Ishikawa (cell line): Measurements from ENCODE around the gene GGTLC1.

ENCODE experiments used
- CEBPB ChIP-seq: IDR thresholded peaks from 2 replicates; pipeline ENCODE4 v1.6.1; 2012
- CREB1 ChIP-seq: IDR thresholded peaks from 2 replicates; pipeline ENCODE4 v1.6.1; 2012; ENCODE audit warnings: low read depth
- EGR1 ChIP-seq: IDR thresholded peaks from 2 replicates; pipeline ENCODE4 v1.6.1; 2012
- EP300 ChIP-seq: IDR thresholded peaks from 2 replicates; pipeline ENCODE4 v1.6.1; 2012; ENCODE audit warnings: borderline replicate concordance
- FOXM1 ChIP-seq: IDR thresholded peaks from 2 replicates; pipeline ENCODE4 v1.6.1; 2012; ENCODE audit warnings: low read depth, borderline replicate concordance
- NFIC ChIP-seq: IDR thresholded peaks from 2 replicates; pipeline ENCODE4 v1.6.1; 2012
- RAD21 ChIP-seq: IDR thresholded peaks from 2 replicates; pipeline ENCODE4 v1.6.1; 2012; ENCODE audit warnings: low read depth
- TAF1 ChIP-seq: IDR thresholded peaks from 2 replicates; pipeline ENCODE4 v1.6.1; 2012; ENCODE audit warnings: low read depth, mild to moderate bottlenecking
- TCF12 ChIP-seq: IDR thresholded peaks from 2 replicates; pipeline ENCODE4 v1.6.1; 2012; ENCODE audit warnings: low read depth
- TEAD4 ChIP-seq: IDR thresholded peaks from 2 replicates; pipeline ENCODE4 v1.6.1; 2012
- YY1 ChIP-seq: IDR thresholded peaks from 2 replicates; pipeline ENCODE4 v1.6.1; 2012; ENCODE audit warnings: low read depth
- ZBTB7A ChIP-seq: IDR thresholded peaks from 2 replicates; pipeline ENCODE4 v1.6.1; 2012; ENCODE audit warnings: low read depth
- TF ChIP-seq, protein P1 (sequence below): IDR thresholded peaks from 2 replicates; pipeline ENCODE4 v1.6.1; 2012; ENCODE audit warnings: low read depth, mild to moderate bottlenecking
- TF ChIP-seq, protein P2 (sequence below): IDR thresholded peaks from 2 replicates; pipeline ENCODE4 v1.6.1; 2012
- TF ChIP-seq, protein P3 (sequence below): IDR thresholded peaks from 2 replicates; pipeline ENCODE4 v1.6.1; 2012

Gene GGTLC1

DNA sequence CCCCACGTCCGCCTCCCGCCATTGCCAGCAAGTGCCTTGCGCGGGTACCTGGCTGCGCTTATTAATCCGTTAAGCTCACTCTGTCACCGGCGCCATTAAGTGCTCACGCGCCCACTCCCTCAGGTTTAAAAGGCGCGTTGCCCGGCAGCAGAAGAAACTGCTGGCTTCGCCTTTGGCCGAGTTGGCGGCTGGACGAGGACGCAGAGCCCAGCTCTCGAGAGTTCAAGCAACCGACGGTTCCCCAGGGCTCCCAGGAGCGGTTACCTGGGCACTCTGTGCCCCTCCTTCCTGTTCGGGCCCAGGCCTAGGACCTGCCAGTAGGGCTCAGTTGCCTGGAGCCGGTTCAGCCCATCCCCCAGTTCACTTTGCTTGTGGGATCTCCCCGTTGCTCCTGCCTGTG is at the start of gene GGTLC1:
Gene GGTLC1, minus strand, starts transcription at position 219 of the 400 bp plus-strand sequence. CDS start 2,168 bp downstream, outside the sequence.
- TF ChIP-seq TAF1, result no peak

DNA sequence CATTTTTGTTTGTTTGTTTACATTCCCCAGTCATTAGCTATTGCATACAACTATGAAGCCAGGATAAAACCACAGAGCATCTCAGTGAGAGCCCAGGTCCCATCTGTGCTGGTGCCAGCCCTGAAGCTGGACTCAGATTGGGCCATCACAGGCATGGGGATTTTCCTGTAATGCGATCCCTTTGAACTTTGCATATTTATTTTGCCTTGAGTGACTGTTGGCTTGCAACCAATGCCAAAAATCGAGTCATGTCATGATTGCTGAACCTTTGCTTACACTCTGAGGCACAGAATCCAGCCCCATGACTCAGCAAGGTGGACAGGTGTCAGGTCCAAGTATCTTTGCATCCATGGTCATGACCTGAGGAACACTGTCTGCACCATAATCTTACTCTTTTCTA is 46.2 kb upstream of the GGTLC1 start:
- 0 out of 2 replicates have a peak, but pooled peaks have one; percentile 13 for TF ChIP-seq NFIC
- TF ChIP-seq EGR1, result no peak
- no peak for TF ChIP-seq FOXM1
- no peak for TF ChIP-seq TEAD4
- no peak for TF ChIP-seq TAF1

DNA sequence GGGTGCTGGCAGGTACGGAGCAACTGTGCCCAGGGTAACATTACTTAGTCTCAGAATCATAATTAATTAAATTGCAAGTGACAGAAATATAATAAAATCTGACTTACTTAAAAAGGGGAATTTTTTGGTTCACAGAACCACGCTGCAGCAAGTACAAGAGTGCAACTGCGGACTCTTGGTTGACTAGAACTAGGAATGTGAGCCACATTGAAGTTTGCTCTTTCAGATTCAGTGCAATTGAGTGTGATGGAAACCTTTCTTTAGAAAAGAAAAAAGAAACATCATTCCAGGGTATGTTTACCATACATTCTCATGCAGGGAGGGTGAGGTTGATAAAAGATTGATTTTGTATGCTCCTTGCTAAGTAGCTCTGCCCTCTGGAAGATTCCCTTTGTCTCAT is 45.0 kb upstream of the GGTLC1 start:
- no peak for TF ChIP-seq YY1
- TF ChIP-seq TEAD4, result no peak
- TF ChIP-seq, protein P1, sequence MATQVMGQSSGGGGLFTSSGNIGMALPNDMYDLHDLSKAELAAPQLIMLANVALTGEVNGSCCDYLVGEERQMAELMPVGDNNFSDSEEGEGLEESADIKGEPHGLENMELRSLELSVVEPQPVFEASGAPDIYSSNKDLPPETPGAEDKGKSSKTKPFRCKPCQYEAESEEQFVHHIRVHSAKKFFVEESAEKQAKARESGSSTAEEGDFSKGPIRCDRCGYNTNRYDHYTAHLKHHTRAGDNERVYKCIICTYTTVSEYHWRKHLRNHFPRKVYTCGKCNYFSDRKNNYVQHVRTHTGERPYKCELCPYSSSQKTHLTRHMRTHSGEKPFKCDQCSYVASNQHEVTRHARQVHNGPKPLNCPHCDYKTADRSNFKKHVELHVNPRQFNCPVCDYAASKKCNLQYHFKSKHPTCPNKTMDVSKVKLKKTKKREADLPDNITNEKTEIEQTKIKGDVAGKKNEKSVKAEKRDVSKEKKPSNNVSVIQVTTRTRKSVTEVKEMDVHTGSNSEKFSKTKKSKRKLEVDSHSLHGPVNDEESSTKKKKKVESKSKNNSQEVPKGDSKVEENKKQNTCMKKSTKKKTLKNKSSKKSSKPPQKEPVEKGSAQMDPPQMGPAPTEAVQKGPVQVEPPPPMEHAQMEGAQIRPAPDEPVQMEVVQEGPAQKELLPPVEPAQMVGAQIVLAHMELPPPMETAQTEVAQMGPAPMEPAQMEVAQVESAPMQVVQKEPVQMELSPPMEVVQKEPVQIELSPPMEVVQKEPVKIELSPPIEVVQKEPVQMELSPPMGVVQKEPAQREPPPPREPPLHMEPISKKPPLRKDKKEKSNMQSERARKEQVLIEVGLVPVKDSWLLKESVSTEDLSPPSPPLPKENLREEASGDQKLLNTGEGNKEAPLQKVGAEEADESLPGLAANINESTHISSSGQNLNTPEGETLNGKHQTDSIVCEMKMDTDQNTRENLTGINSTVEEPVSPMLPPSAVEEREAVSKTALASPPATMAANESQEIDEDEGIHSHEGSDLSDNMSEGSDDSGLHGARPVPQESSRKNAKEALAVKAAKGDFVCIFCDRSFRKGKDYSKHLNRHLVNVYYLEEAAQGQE, result no peak
- no peak for TF ChIP-seq CEBPB
- TF ChIP-seq EGR1, result no peak
- TF ChIP-seq FOXM1, result no peak
- TF ChIP-seq ZBTB7A, result no peak
- TF ChIP-seq, protein P2, sequence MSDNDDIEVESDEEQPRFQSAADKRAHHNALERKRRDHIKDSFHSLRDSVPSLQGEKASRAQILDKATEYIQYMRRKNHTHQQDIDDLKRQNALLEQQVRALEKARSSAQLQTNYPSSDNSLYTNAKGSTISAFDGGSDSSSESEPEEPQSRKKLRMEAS, result no peak
- no peak for TF ChIP-seq TCF12
- no peak for TF ChIP-seq RAD21
- no peak for TF ChIP-seq EP300
- no peak for TF ChIP-seq TAF1
- no peak for TF ChIP-seq NFIC
- no peak for TF ChIP-seq CREB1

DNA sequence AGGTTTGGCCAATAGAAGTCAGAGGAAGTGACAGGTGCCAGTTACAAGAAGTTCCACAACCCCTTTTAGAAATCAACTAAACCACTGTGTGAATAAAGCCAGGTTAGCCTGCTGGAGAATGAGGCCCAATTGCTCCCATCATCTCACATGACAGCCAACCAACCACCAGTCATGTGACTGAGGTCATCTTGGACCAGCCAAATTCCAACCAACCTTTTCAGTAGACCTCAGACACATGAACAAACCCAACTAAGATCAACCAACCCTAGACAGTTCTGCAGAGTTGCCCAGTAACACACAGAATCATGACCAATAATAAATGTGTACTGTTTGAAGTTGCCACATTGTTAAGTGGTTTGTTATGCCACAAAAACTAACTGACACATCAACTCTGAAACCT is 44.6 kb upstream of the GGTLC1 start:
- TF ChIP-seq TCF12, result no peak
- TF ChIP-seq NFIC, result no peak
- TF ChIP-seq EP300, result no peak
- TF ChIP-seq FOXM1, result no peak

DNA sequence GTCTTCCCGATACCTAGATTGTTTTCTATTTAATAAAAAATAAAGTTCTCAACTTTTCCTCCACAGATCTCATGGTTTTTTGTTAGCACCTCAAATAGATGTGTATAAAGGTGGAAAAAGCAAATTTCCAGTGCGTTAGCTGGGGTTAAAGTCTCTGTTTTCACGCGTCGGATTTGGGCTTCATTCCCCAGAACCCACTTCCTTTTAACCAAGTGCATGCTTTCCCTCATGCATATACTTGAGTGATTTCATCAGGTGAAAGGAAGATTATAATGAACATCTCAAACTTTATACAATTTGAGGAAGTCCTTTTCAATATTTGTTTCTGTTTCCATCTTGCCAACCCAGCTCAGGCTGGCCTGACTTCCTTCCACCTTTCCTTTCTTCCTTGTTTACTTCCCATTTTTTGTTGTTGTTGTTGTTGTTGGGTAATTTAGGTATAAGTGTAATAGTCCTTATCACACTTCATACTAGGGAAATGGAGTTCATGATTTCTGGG is 43.9 kb upstream of the GGTLC1 start:
- no peak for TF ChIP-seq EGR1
- no peak for TF ChIP-seq TAF1

DNA sequence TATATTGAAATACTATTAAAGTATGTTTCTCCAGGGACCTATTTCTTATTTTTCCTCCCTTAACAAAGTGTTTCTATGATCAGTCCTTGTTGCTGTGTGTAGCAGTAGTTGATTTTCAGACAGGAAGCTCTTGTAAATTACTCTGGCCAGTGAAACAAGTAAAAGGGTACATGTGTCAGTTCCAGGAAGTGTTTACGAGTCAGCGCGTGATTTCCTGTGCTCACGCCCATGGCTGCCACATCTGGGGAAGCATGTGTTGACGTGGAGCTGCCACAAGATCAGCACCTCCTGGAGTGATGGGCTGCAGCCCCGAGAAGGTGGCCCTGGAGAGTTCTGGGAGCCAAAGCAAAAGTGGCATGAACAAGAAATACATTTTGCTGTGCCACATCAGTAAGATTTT is 38.6 kb upstream of the GGTLC1 start:
- no peak for TF ChIP-seq TCF12
- TF ChIP-seq EP300, result no peak
- no peak for TF ChIP-seq TAF1
- no peak for TF ChIP-seq FOXM1
- TF ChIP-seq RAD21, result no peak
- TF ChIP-seq, protein P3, sequence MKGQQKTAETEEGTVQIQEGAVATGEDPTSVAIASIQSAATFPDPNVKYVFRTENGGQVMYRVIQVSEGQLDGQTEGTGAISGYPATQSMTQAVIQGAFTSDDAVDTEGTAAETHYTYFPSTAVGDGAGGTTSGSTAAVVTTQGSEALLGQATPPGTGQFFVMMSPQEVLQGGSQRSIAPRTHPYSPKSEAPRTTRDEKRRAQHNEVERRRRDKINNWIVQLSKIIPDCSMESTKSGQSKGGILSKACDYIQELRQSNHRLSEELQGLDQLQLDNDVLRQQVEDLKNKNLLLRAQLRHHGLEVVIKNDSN, result no peak
- TF ChIP-seq, protein P1, result no peak
- no peak for TF ChIP-seq NFIC
- no peak for TF ChIP-seq EGR1
- TF ChIP-seq YY1, result no peak
- TF ChIP-seq TEAD4, result no peak
- TF ChIP-seq, protein P2, result no peak
- TF ChIP-seq CEBPB, result no peak
- no peak for TF ChIP-seq CREB1
- no peak for TF ChIP-seq ZBTB7A

DNA sequence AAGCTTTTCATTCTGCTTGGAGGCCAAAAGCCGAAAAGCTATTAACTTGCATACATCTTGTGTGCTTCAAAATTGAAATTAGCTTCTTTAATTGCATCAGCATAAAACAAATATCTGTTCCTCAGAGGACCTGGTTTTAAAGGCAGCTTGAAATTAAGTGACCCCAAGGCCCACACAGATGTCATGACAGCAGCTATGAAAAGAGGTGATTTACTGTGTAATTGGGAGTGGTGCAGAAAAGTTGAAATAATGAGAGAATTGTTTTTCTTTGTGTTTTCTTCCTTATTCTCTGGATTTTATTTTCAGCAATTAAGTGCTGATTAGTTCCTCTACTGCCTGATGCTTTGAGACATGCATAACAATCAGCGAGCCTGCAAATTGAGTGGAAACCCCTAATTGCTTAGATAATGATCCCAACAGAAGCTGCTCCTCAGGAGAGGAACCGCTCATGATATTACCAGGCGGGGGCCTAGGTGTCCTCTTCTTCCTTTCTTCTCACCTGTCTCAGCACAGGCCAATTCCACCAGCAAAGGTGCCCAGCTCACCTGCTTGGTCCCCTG is 34.1 kb upstream of the GGTLC1 start:
- no peak for TF ChIP-seq EP300

DNA sequence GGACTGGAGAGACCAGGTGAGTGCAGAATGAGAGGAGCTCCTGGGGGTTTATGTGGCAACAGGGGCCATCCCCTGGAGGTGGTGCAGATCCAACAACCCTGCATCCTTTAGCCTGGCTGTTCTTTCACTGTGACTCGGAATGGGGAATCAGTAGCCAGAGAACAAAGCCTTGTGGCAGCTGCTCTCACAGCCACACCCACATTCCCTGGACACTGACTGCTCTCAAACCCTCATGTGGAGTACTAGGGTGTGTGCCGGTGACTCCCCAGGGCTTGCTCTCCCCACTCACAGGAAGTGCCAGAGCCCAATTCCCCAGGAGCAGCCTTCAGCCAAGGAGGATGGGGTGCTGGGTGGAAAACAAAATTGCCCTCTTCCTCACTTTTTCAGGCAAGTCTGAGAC is 30.2 kb upstream of the GGTLC1 start:
- TF ChIP-seq EP300 (no peak), TAF1 (no peak), TCF12 (no peak), ZBTB7A (no peak), YY1 (no peak)
